ENCODE results near the gene PLCL1.
"Not testable (repeated sequence)": the region's sequence is repeated elsewhere in the genome, so short reads cannot be mapped to it uniquely, and the experiment has no call there.

PLCL1 gene

DNA sequence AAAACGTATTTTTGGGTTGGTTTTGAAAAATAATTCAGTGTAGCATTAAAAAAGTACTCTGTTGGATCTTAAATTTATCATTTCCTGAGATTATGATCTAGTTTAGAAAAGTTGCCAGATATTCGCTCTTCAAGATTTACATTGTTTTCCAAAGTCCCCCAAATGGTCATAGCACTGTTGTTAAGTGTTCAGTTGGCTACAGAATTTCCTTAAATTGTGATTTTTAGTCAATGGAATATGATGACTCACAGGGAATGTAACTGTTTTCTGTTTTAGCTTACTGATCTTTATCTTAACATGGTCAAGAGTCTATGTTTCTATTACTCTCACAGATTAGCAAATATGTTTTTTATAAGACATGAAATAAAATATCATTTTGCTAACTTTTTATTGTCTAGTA, 23.2 kb downstream of the PLCL1 start:
- TF ChIP-seq, protein P1, sequence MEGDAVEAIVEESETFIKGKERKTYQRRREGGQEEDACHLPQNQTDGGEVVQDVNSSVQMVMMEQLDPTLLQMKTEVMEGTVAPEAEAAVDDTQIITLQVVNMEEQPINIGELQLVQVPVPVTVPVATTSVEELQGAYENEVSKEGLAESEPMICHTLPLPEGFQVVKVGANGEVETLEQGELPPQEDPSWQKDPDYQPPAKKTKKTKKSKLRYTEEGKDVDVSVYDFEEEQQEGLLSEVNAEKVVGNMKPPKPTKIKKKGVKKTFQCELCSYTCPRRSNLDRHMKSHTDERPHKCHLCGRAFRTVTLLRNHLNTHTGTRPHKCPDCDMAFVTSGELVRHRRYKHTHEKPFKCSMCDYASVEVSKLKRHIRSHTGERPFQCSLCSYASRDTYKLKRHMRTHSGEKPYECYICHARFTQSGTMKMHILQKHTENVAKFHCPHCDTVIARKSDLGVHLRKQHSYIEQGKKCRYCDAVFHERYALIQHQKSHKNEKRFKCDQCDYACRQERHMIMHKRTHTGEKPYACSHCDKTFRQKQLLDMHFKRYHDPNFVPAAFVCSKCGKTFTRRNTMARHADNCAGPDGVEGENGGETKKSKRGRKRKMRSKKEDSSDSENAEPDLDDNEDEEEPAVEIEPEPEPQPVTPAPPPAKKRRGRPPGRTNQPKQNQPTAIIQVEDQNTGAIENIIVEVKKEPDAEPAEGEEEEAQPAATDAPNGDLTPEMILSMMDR (IDR thresholded peaks at IDR 0.05; ENCODE audit: borderline replicate concordance, insufficient read depth, low read depth, low read length) = no peak
- H3K4me3 ChIP-seq (ENCODE audit: low read depth, low read length) = no peak overlapping the region

GRCh38 chr2:197828464-197829135, 24.2 kb downstream of the PLCL1 start:
- H3K4me3 ChIP-seq (ENCODE audit: low read depth, low read length) = no peak overlapping the region
- TF ChIP-seq, protein P1 (IDR thresholded peaks at IDR 0.05; ENCODE audit: borderline replicate concordance, insufficient read depth, low read depth, low read length) = no peak

DNA sequence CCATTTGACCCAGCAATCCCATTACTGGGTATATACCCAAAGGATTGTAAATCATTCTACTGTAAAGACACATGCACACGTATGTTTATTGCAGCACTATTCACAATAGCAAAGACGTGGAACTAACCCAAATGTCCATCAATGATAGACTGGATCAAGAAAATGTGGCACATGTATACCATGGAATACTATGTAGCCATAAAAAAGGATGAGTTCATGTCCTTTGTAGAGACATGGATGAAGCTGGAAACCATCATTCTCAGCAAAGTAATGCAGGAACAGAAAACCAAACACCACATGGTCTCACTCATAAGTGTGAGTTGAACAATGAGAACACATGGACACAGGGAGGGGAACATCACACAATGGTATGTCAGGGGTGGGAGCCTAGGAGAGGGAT, 30.4 kb downstream of the PLCL1 start:
- not testable (repeated sequence) for H3K4me3 ChIP-seq (ENCODE audit: low read depth, low read length)

DNA sequence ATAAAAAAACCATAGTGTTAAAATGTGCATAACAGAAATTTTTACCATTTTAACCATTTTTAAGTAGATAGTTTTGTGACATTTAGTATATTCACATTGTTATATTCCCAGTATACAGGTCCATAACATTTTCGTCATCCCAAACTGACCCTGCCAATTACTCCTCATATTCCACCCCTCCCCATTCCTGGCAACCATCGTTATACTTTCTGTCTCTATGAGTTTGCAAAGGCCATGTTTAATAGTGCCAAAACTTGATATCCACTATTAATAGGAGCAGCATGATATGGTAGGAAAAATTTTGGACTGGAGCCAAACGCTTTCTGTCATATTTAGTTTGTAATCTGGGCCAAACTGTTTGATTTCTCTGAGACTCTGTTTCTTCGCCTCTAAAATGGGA, 30.9 kb downstream of the PLCL1 start:
- TF ChIP-seq, protein P1 (IDR thresholded peaks at IDR 0.05; ENCODE audit: borderline replicate concordance, insufficient read depth, low read depth, low read length) = no peak
- H3K4me3 ChIP-seq (ENCODE audit: low read depth, low read length) = no peak overlapping the region

GRCh38 chr2:197838036-197838435, 33.6 kb downstream of the PLCL1 start:
- H3K4me3 ChIP-seq (ENCODE audit: low read depth, low read length) = no peak overlapping the region
- TF ChIP-seq, protein P1 (IDR thresholded peaks at IDR 0.05; ENCODE audit: borderline replicate concordance, insufficient read depth, low read depth, low read length) = no peak

DNA sequence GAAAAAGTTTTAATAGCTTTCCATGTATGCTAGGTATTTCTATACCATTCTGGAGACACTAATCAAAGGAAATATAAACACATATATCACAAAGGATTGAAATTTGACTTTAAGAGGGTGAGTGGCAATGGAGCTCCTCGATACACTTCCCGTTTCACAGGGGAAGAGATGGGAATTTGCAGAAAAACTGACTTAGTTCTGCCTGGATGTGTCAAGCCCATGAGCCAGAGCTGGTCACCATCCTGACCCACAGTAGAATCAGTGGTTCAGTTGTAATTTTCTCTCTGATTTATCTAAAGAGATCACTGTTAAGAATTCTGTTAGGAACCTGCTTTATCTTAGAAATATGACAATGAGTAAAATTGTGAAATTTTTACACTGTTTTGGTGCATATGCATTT, 34.2 kb downstream of the PLCL1 start:
- no peak overlapping the region for H3K4me3 ChIP-seq (ENCODE audit: low read depth, low read length)
- TF ChIP-seq, protein P1 (IDR thresholded peaks at IDR 0.05; ENCODE audit: borderline replicate concordance, insufficient read depth, low read depth, low read length) = no peak

GRCh38 chr2:197839327-197839726, 34.9 kb downstream of the PLCL1 start:
- H3K4me3 ChIP-seq (ENCODE audit: low read depth, low read length) = no peak overlapping the region
- TF ChIP-seq, protein P1 (IDR thresholded peaks at IDR 0.05; ENCODE audit: borderline replicate concordance, insufficient read depth, low read depth, low read length) = no peak
